Iris pigment epithelial cell (primary cell): ENCODE data around the gene TRAPPC2L.

Experiments
- DNase-seq: peaks from one replicate; pipeline ENCODE4 v3.0.0-alpha.2; 2011; ENCODE audit warnings: low read depth

TRAPPC2L gene

GRCh38 chr16:88856828-88857727 is at the start of gene TRAPPC2L, which contains the start of gene GALNS:
Gene TRAPPC2L (plus strand): TSS chr16:88857127. CDS start chr16:88857151, 24 bp downstream.
Gene GALNS (minus strand): TSS chr16:88856947. CDS start chr16:88856877, 70 bp downstream.
- peak; percentile 92 for DNase-seq

GRCh38 chr16:88807142-88807625 is 49.7 kb upstream of the TRAPPC2L start:
- no peak for DNase-seq

- DNase-seq = no peak
Measured at GRCh38 chr16:88807626-88808453, 49.1 kb upstream of the TRAPPC2L start.

- no peak for DNase-seq
Measured at GRCh38 chr16:88809068-88809675, 47.8 kb upstream of the TRAPPC2L start.

- DNase-seq = no peak
Measured at GRCh38 chr16:88809676-88810165, 47.2 kb upstream of the TRAPPC2L start.

- DNase-seq = no peak
Measured at GRCh38 chr16:88810166-88810911, 46.6 kb upstream of the TRAPPC2L start.

- peak; percentile 80 for DNase-seq
Measured at GRCh38 chr16:88810912-88811768, 45.8 kb upstream of the TRAPPC2L start.

- DNase-seq = peak; percentile 95
Measured at GRCh38 chr16:88811769-88812512, 45.0 kb upstream of the TRAPPC2L start, which contains the start of gene APRT. Gene APRT (minus strand): TSS chr16:88811928. CDS start chr16:88811899, 29 bp downstream.

GRCh38 chr16:88812513-88813268 is 44.2 kb upstream of the TRAPPC2L start:
- peak; percentile 35 for DNase-seq

GRCh38 chr16:88813269-88814143 is 43.4 kb upstream of the TRAPPC2L start:
- DNase-seq = no peak

- DNase-seq = no peak
Measured at GRCh38 chr16:88814144-88814502, 42.8 kb upstream of the TRAPPC2L start.

GRCh38 chr16:88815227-88815626 is 41.7 kb upstream of the TRAPPC2L start:
- no peak for DNase-seq

GRCh38 chr16:88815901-88816589 is 40.9 kb upstream of the TRAPPC2L start:
- no peak for DNase-seq

GRCh38 chr16:88816736-88817535 is 40.0 kb upstream of the TRAPPC2L start:
- no peak for DNase-seq

GRCh38 chr16:88817785-88818574 is 38.9 kb upstream of the TRAPPC2L start:
- DNase-seq = peak; percentile 34

GRCh38 chr16:88818575-88818874 is 38.4 kb upstream of the TRAPPC2L start:
- DNase-seq = no peak
